Esophagus squamous epithelium (tissue), 4 donors: Measurements from ENCODE around the gene IFT80.

Experiments
- POLR2A ChIP-seq, 4 donors: fragments of 450-650 bp; IDR thresholded peaks; one replicate each; pipeline ENCODE4 v1.6.1; 2017; ENCODE audit warnings: antibody characterized with exemption in 4 of 4, mild to moderate bottlenecking in 4 of 4, moderate library complexity in 3 of 4
- TF ChIP-seq, protein P1 (sequence below), 6 experiments: fragments of 450-650 bp in 4 of 6; fragments of 200-600 bp in 2 of 6; sonication (generic) in 2 of 6; IDR thresholded peaks; one replicate each; pipeline ENCODE4 v1.5.1; 2016 to 2019; ENCODE audit warnings: antibody characterized with exemption in 6 of 6, mild to moderate bottlenecking in 4 of 6, moderate library complexity in 4 of 6

DNA sequence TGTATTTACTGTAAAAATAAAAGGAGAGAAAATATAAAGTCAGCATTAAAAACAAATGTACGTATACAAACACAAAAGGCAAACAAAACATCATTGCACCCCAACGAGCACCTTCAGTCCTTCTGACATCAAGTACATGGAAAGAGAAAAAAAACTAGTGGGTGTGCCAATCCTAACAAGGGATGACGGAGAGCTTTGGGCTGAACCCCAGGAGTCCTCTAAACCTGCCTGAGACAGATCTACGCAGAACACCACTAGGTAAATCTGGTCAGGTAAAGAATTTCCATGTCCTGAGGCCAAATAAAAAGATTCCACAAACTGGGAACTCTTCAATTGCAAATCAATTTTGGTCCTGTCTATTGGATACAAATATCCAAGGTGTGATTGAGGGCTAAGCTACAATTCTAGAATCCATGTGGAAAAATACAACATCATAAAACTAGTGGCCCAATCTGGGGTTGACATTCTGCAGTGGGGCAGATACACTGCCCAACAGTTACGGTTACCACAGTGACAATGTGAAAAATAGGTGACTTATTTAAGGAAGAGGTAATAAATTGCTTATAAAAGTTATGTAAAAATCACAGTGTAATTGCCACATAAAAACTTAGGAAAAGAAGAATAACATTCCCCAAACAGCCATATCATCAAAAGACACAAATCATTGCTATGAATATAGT, 14.2 kb downstream of the IFT80 start:
- TF ChIP-seq, protein P1, sequence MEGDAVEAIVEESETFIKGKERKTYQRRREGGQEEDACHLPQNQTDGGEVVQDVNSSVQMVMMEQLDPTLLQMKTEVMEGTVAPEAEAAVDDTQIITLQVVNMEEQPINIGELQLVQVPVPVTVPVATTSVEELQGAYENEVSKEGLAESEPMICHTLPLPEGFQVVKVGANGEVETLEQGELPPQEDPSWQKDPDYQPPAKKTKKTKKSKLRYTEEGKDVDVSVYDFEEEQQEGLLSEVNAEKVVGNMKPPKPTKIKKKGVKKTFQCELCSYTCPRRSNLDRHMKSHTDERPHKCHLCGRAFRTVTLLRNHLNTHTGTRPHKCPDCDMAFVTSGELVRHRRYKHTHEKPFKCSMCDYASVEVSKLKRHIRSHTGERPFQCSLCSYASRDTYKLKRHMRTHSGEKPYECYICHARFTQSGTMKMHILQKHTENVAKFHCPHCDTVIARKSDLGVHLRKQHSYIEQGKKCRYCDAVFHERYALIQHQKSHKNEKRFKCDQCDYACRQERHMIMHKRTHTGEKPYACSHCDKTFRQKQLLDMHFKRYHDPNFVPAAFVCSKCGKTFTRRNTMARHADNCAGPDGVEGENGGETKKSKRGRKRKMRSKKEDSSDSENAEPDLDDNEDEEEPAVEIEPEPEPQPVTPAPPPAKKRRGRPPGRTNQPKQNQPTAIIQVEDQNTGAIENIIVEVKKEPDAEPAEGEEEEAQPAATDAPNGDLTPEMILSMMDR (IDR thresholded peaks at IDR 0.05) = no peak
- no peak for TF ChIP-seq POLR2A (IDR thresholded peaks at IDR 0.05)
